GM12892 (cell line): ENCODE measurements around the gene SYNE3.

Experiments used
- POLR2A ChIP-seq: IDR thresholded peaks from 2 replicates; pipeline ENCODE4 v1.6.1; 2011; ENCODE audit warnings: low read depth, low read length, control low read depth
- POLR2AphosphoS5 ChIP-seq: IDR thresholded peaks from 2 replicates; pipeline ENCODE4 v1.6.1; 2011; ENCODE audit warnings: low read depth, low read length, control low read depth
- TAF1 ChIP-seq: IDR thresholded peaks from 2 replicates; pipeline ENCODE4 v1.6.1; 2011; ENCODE audit warnings: low read depth, mild to moderate bottlenecking, control low read depth, low read length, borderline replicate concordance

GRCh38 chr14:95475540-95476240 is 40.8 kb downstream of the SYNE3 start:
- TF ChIP-seq POLR2A: no peak
- TF ChIP-seq TAF1: no peak
- no peak for TF ChIP-seq POLR2AphosphoS5
